Osteocyte (in vitro differentiated cells): ENCODE measurements around the gene TMEM95. TPM values are rescaled to one million over a fixed set of nuclear protein-coding genes. Genes with fewer than 3 reads are reported as not detected.

ENCODE experiments used
- DNase-seq: peaks from one replicate; pipeline ENCODE4 v3.0.0; 2021; ENCODE audit warnings: mixed read lengths; ENCODE audit not compliant: unreplicated experiment; ENCODE audit errors: extremely low spot score
- H3K27ac Mint-ChIP-seq: one replicate; pipeline ENCODE4 v1.8.0; 2021; ENCODE audit warnings: mild to moderate bottlenecking, mixed read lengths; ENCODE audit not compliant: unreplicated experiment
- H3K27me3 Mint-ChIP-seq: one replicate; pipeline ENCODE4 v1.8.0; 2021; ENCODE audit warnings: mixed read lengths; ENCODE audit not compliant: unreplicated experiment
- H3K36me3 Mint-ChIP-seq: one replicate; pipeline ENCODE4 v1.8.0; 2021; ENCODE audit warnings: mixed read lengths; ENCODE audit not compliant: unreplicated experiment
- H3K4me1 Mint-ChIP-seq: one replicate; pipeline ENCODE4 v1.8.0; 2021; ENCODE audit warnings: mixed read lengths; ENCODE audit not compliant: unreplicated experiment
- H3K4me3 Mint-ChIP-seq: one replicate; pipeline ENCODE4 v1.8.0; 2021; ENCODE audit warnings: mild to moderate bottlenecking, moderate library complexity, mixed read lengths; ENCODE audit not compliant: unreplicated experiment
- H3K9me3 Mint-ChIP-seq: one replicate; pipeline ENCODE4 v1.8.0; 2021; ENCODE audit warnings: mixed read lengths; ENCODE audit not compliant: unreplicated experiment
- CTCF ChIP-seq: fragments of 200-600 bp; sonication (generic); IDR thresholded peaks from 2 replicates; pipeline ENCODE4 v1.5.0; 2021; ENCODE audit warnings: antibody characterized with exemption, mild to moderate bottlenecking, moderate library complexity
- total RNA-seq: library from RNA; stranded (reverse); gene quantifications from 2 replicates; pipeline ENCODE4 v1.2.1, GENCODE V29; 2021

The TMEM95 gene
- total RNA-seq, 1 donor from 2014 or later, result not detected

- Mint-ChIP-seq H3K9me3 (no peaks in the 10 kb centered on the region), H3K27ac (no peak overlapping the region), H3K4me3 (no peak overlapping the region), H3K27me3 (peaks cover 22% of the 10 kb centered on the region), H3K36me3 (no peaks in the 10 kb centered on the region), H3K4me1 (no peaks in the 10 kb centered on the region)
- TF ChIP-seq CTCF, result no peak
- DNase-seq, result no peak
Measured at GRCh38 chr17:7369825-7370224, 14.9 kb downstream of the TMEM95 start.

- no peak overlapping the region for H3K27ac Mint-ChIP-seq
- no peak for DNase-seq
- H3K36me3 Mint-ChIP-seq, result no peaks in the 10 kb centered on the region
- H3K9me3 Mint-ChIP-seq, result no peaks in the 10 kb centered on the region
- no peaks in the 10 kb centered on the region for H3K4me1 Mint-ChIP-seq
- TF ChIP-seq CTCF, result no peak
- H3K27me3 Mint-ChIP-seq, result peaks cover 20% of the 10 kb centered on the region
- no peak overlapping the region for H3K4me3 Mint-ChIP-seq
Measured at GRCh38 chr17:7370853-7371252, 15.9 kb downstream of the TMEM95 start.

- peaks cover 22% of the 10 kb centered on the region for H3K27me3 Mint-ChIP-seq
- no peak overlapping the region for H3K4me3 Mint-ChIP-seq
- H3K36me3 Mint-ChIP-seq, result peaks cover 2% of the 10 kb centered on the region
- H3K27ac Mint-ChIP-seq, result no peak overlapping the region
- DNase-seq, result no peak
- no peak for TF ChIP-seq CTCF
- H3K9me3 Mint-ChIP-seq, result peaks cover 5% of the 10 kb centered on the region
- no peaks in the 10 kb centered on the region for H3K4me1 Mint-ChIP-seq
Measured at GRCh38 chr17:7374353-7374752, 19.4 kb downstream of the TMEM95 start.

GRCh38 chr17:7379134-7379533, 24.2 kb downstream of the TMEM95 start:
- Mint-ChIP-seq H3K4me3 (no peak overlapping the region), H3K27me3 (peaks cover 49% of the 10 kb centered on the region), H3K36me3 (peaks cover 2% of the 10 kb centered on the region), H3K9me3 (peaks cover 7% of the 10 kb centered on the region), H3K4me1 (peaks cover 10% of the 10 kb centered on the region), H3K27ac (no peak overlapping the region)
- no peak for DNase-seq
- TF ChIP-seq CTCF, result no peak

GRCh38 chr17:7380321-7380720, 25.4 kb downstream of the TMEM95 start:
- Mint-ChIP-seq H3K27me3 (peaks cover 45% of the 10 kb centered on the region), H3K4me3 (peak overlapping the region; percentile 54), H3K4me1 (peaks cover 10% of the 10 kb centered on the region), H3K9me3 (peaks cover 7% of the 10 kb centered on the region), H3K27ac (no peak overlapping the region), H3K36me3 (peaks cover 2% of the 10 kb centered on the region)
- DNase-seq, result no peak
- no peak for TF ChIP-seq CTCF
